Measurements from ENCODE around the gene PRDM13.
"Not testable (repeated sequence)": the region's sequence is repeated elsewhere in the genome, so short reads cannot be mapped to it uniquely, and the experiment has no call there.

PRDM13 gene

DNA sequence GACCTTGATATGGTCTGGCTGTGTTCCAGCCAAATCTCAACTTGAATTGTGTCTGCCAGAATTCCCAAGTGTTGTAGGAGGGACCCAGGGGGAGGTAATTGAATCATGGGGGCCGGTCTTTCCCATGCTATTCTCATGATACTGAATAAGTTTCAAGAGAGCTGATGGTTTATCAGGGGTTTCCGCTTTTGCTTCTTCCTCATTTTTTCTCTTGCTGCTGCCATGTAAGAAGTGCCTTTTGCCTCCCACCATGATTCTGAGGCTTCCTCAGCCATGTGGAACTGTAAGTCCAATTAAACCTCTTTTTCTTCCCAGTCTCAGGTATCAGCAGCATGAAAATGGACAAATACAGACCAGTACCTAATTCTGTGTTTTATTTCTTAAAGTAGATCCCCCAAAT, 15.4 kb downstream of the PRDM13 start:
- DNase-seq (ENCODE audit: low read depth in 2 of 2, low spot score in 1 of 2): not testable (repeated sequence)

DNA sequence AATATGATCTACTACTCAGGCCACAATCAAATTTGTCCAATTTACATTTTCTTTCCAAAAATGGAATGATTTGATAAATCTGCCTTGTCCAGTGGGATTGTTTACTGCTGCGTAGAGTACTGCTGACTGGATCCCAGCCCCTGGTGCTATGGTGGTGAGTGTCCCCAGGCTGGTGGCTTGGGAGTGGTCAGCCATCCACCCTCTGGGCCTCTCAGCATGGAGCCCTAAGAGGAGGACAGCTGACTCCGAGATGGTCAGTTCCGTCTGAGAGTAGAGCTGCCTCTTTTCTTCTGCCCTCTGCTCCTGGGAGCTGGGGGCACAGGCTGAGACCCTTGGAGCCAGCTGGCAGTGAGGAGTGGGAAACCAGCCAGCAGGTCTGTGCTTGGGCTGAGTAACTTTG, 22.7 kb downstream of the PRDM13 start:
- no peak for DNase-seq (ENCODE audit: low read depth in 2 of 2, low spot score in 1 of 2)

DNA sequence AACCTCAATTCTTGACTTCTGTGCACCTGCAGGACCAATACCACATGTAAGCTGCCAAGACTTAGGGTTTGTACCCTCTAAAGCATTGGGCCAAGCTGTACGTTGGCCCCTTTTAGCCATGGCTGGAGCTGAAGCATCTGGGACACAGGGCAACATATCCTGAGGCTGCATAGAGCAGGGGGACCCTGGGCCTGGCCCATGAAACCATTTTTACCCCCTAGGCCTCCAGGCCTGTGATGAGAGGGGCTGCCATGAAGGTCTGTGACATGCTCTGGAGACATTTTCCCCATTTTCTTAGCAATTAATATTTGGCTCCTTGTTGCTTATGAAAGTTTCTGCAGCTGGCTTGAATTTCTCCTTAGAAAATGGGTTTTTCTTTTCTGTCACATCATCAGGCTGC, 31.0 kb downstream of the PRDM13 start:
- DNase-seq (ENCODE audit: low read depth in 2 of 2, low spot score in 1 of 2): no peak

DNA sequence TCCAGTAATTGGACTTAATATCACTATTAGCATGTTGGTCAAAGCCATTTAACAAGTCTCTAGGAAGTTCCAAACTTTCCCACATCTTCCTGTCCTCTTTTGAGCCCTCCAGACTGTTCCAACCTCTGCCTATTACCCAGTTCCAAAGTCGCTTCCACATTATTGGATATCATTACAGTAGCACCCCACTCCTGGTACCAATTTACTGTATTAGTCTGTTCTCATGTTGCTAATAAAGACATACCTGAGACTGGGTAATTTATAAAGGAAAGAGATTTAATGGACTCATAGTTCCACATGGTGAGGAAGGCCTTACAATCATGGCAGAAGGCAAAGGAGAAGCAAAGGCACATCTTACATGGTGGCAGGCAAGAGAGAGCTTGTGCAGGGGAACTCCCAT, 31.7 kb downstream of the PRDM13 start:
- not testable (repeated sequence) for DNase-seq (ENCODE audit: low read depth in 2 of 2, low spot score in 1 of 2)

DNA sequence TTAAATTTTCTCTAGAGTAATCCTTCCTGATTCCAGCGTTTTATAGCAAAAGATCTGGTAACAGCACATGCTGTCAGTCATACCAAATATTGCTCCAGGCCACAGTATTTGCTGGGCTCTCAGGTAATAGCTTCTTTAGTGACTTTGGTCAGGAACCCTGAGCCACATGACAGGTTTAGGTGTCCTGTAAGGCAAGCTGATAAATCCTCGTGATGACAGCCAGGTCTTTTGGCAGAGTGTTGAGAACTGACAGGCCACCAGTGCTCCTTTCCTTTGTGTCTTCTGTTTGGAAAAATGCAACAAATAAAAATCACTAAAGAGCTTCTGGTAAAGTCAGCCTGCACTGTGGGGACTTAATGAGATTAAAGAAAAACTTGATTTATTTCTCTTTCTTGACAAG, 34.6 kb downstream of the PRDM13 start:
- no peak for DNase-seq (ENCODE audit: low read depth in 2 of 2, low spot score in 1 of 2)

DNA sequence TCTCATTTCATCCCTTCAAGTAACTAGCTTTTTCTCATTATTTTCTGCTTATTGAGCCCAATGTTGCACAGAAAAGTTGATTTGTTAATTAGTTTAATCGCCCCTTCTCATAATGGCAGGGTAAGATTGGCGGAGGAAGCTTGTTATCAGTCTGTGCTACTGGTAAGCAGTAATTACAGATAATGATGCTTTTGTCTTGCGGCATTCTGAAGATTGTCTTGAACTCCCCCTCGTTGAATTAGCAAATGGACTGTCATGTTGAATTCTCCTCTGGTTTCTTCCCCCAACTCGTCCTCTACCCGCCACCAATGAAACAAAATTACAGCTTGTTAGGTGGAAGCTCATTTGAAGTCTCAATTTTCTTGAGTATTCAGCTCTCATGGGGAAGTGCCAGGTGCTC, 39.4 kb downstream of the PRDM13 start:
- no peak for DNase-seq (ENCODE audit: low read depth in 2 of 2, low spot score in 1 of 2)

DNA sequence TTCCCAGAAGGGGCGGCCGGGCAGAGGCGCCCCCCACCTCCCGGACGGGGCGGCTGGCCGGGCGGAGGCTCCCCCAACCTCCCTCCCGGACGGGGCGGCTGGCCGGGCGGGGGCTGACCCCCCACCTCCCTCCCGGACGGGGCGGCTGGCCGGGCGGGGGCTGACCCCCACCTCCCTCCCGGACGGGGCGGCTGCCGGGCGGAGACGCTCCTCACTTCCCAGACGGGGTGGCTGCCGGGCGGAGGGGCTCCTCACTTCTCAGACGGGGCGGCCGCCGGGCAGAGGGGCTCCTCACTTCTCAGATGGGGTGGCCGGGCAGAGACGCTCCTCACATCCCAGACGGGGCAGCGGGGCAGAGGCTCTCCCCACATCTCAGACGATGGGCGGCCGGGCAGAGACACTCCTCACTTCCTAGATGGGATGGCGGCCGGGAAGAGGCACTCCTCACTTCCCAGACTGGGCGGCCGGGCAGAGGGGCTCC, 43.5 kb downstream of the PRDM13 start:
- not testable (repeated sequence) for DNase-seq (ENCODE audit: low read depth in 2 of 2, low spot score in 1 of 2)

DNA sequence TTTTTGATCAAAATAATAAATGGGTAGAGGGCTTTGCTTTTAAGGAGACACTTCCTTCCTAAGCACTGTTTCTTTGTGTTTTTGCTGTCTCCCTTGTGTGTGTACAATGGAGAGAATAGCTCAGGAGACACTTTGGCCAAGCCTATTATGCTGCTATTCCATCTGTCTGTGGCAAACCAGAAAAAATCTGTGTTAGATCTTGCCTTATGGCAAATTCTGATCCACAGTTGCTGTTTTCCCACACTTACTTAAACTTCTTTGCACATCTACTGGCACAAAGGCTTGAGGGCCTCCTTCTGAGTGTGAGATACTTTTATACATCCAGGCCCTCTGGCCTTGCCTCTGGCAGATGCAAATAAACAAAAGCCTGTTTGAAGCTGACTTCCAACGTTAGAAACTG, 53.6 kb downstream of the PRDM13 start:
- no peak for DNase-seq (ENCODE audit: low read depth in 2 of 2, low spot score in 1 of 2)

DNA sequence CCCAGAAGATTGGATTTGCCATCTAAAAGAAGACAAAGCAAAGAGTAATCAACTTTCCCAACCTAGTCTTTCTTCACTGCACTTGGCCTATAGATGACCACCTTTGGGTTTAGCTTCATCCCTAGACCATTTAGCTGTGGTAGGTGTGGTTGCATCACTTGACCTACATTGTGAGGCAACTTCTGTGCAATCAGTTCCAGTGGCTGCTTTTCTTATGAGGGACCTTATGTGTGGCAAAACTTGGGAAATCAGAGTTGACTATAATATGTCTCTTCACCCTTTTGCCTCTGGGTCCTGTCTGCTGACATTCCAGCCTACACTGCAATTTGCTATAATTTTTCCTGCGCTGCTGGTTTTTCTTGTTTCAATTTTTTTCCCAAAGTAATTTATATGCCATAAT, 55.2 kb downstream of the PRDM13 start:
- no peak for DNase-seq (ENCODE audit: low read depth in 2 of 2, low spot score in 1 of 2)

DNA sequence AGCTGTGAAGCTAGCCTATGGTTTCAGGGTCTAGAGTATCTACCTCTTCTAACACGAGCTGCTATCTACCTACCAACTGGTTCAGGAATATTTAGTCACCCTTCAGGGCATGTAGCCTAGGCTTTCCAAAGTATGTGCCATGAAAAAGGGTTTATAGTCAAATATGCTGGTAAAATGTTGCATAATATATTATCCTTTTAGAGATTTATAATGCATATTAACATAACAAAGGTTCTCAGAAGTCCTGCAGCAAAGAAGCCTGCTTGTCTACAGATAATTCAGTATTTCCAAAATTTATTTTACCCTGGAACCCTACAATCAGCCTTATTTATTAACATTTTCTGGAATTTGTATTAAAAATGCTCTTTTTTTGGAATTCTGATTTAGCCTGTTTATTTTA, 56.0 kb downstream of the PRDM13 start:
- no peak for DNase-seq (ENCODE audit: low read depth in 2 of 2, low spot score in 1 of 2)
